GM06990 (cell line): ENCODE measurements around the gene GALNT14.
"Not testable (repeated sequence)": the region's sequence is repeated elsewhere in the genome, so short reads cannot be mapped to it uniquely, and the experiment has no call there.

ENCODE experiments used
- DNase-seq: peaks from one replicate; pipeline ENCODE4 v3.0.0-alpha.2; 2011; ENCODE audit not compliant: insufficient read length; ENCODE audit errors: extremely low read depth
- H3K27me3 ChIP-seq: replicated peaks from 2 replicates; pipeline ENCODE4 v1.6.0; 2011; ENCODE audit warnings: low read length; ENCODE audit not compliant: control insufficient read depth, insufficient read depth
- H3K36me3 ChIP-seq: 2 replicates; pipeline ENCODE4 v1.5.1; 2011; ENCODE audit warnings: low read length; ENCODE audit not compliant: control insufficient read depth, insufficient read depth
- H3K4me3 ChIP-seq: replicated peaks from 2 replicates; pipeline ENCODE4 v1.5.1; 2011; ENCODE audit warnings: low read depth, mild to moderate bottlenecking, control low read depth, low read length
- CTCF ChIP-seq: IDR thresholded peaks from 2 replicates; pipeline ENCODE4 v1.5.1; 2011; ENCODE audit warnings: low read length, control low read depth, mild to moderate bottlenecking, inconsistent platforms; ENCODE audit not compliant: insufficient read depth, poor library complexity, severe bottlenecking

The GALNT14 gene

GRCh38 chr2:30912056-30912455 lies 226.2 kb downstream of the GALNT14 start:
- no peaks in the 10 kb centered on the region for H3K36me3 ChIP-seq

GRCh38 chr2:30911327-30911726 lies 226.9 kb downstream of the GALNT14 start:
- Histone ChIP-seq H3K27me3 (no peaks in the 10 kb centered on the region; the same call in 1 of the 2 replicates), H3K36me3 (no peaks in the 10 kb centered on the region), H3K4me3 (no peak overlapping the region)
- DNase-seq = no peak
- TF ChIP-seq CTCF = no peak

More at GRCh38 chr2:30912056-30912455, 226.2 kb downstream of the GALNT14 start:
- H3K4me3 ChIP-seq = no peak overlapping the region
- no peak for TF ChIP-seq CTCF
- no peaks in the 10 kb centered on the region; the same call in 1 of the 2 replicates for H3K27me3 ChIP-seq
- no peak for DNase-seq

GRCh38 chr2:30910686-30911085 lies 227.6 kb downstream of the GALNT14 start:
- no peak for TF ChIP-seq CTCF
- no peaks in the 10 kb centered on the region for H3K36me3 ChIP-seq
- H3K27me3 ChIP-seq = no peaks in the 10 kb centered on the region; the same call in 1 of the 2 replicates
- no peak for DNase-seq
- H3K4me3 ChIP-seq = no peak overlapping the region

GRCh38 chr2:30904437-30904836 lies 233.8 kb downstream of the GALNT14 start:
- not testable (repeated sequence) for H3K27me3 ChIP-seq, H3K36me3 ChIP-seq, H3K4me3 ChIP-seq, DNase-seq

GRCh38 chr2:30903326-30903725 lies 234.9 kb downstream of the GALNT14 start:
- Histone ChIP-seq H3K36me3 (no peaks in the 10 kb centered on the region), H3K4me3 (no peak overlapping the region), H3K27me3 (no peaks in the 10 kb centered on the region; the same call in 1 of the 2 replicates)
- TF ChIP-seq CTCF = no peak
- no peak for DNase-seq

GRCh38 chr2:30900381-30900780 lies 237.9 kb downstream of the GALNT14 start:
- no peaks in the 10 kb centered on the region; the same call in 1 of the 2 replicates for H3K27me3 ChIP-seq
- no peak overlapping the region for H3K4me3 ChIP-seq

More at GRCh38 chr2:30900381-30900780, 237.9 kb downstream of the GALNT14 start:
- no peak for DNase-seq
- no peak for TF ChIP-seq CTCF
- H3K36me3 ChIP-seq = no peaks in the 10 kb centered on the region
